HepG2 (cell line): ENCODE data around the gene MICOS13. TPM values are rescaled to one million over a fixed set of nuclear protein-coding genes. Genes with fewer than 3 reads are reported as not detected.

ENCODE experiments used
- BHLHE40 ChIP-seq: IDR thresholded peaks from 2 replicates; pipeline ENCODE4 v1.6.1; 2011; ENCODE audit warnings: low read length, improper control_type of control experiment
- CTCF ChIP-seq: sonication (generic); formaldehyde crosslinking; IDR thresholded peaks from 2 replicates; pipeline ENCODE4 v1.5.0; 2020; ENCODE audit warnings: mild to moderate bottlenecking, missing genetic modification reagents, moderate library complexity
- FIP1L1 ChIP-seq: fragments of 200-400 bp; formaldehyde crosslinking; IDR thresholded peaks from 2 replicates; pipeline ENCODE4 v1.6.1; 2018; ENCODE audit warnings: low read depth, mild to moderate bottlenecking, low read length, moderate library complexity, borderline replicate concordance; ENCODE audit not compliant: insufficient read depth
- FOXJ3 ChIP-seq: sonication (generic); formaldehyde crosslinking; IDR thresholded peaks from 2 replicates; pipeline ENCODE4 v1.4.0; 2020; ENCODE audit warnings: missing genetic modification reagents, mild to moderate bottlenecking, borderline replicate concordance
- HNRNPLL ChIP-seq: fragments of 200-400 bp; formaldehyde crosslinking; IDR thresholded peaks from 2 replicates; pipeline ENCODE4 v1.6.1; 2017; ENCODE audit warnings: mild to moderate bottlenecking, low read depth, low read length; ENCODE audit not compliant: poor library complexity, severe bottlenecking
- HOXA7 ChIP-seq: sonication (generic); formaldehyde crosslinking; IDR thresholded peaks from 2 replicates; pipeline ENCODE4 v1.8.1; 2022; ENCODE audit warnings: mild to moderate bottlenecking, missing genetic modification reagents, moderate library complexity
- MEIS2 ChIP-seq: sonication (generic); formaldehyde crosslinking; IDR thresholded peaks from 2 replicates; pipeline ENCODE4 v1.9.0; 2021; ENCODE audit warnings: mild to moderate bottlenecking, missing genetic modification reagents
- NFIC ChIP-seq: IDR thresholded peaks from 2 replicates; pipeline ENCODE4 v1.6.1; 2012; ENCODE audit warnings: mild to moderate bottlenecking, low read length, inconsistent platforms
- POGZ ChIP-seq: sonication (generic); formaldehyde crosslinking; IDR thresholded peaks from 2 replicates; pipeline ENCODE4 v1.4.0; 2020; ENCODE audit warnings: mild to moderate bottlenecking, missing genetic modification reagents
- RCOR2 ChIP-seq: IDR thresholded peaks from 2 replicates; pipeline ENCODE4 v1.6.1; 2016; ENCODE audit warnings: missing biosample characterization, missing genetic modification reagents
- RFXAP ChIP-seq: sonication (generic); formaldehyde crosslinking; IDR thresholded peaks from 2 replicates; pipeline ENCODE4 v1.4.0; 2020; ENCODE audit warnings: missing genetic modification reagents, borderline replicate concordance
- SALL1 ChIP-seq: sonication (generic); formaldehyde crosslinking; IDR thresholded peaks from 2 replicates; pipeline ENCODE4 v1.8.0; 2022; ENCODE audit warnings: mild to moderate bottlenecking, missing genetic modification reagents
- ZBTB2 ChIP-seq: sonication (generic); formaldehyde crosslinking; IDR thresholded peaks from 2 replicates; pipeline ENCODE4 v1.8.0; 2022; ENCODE audit warnings: low read depth, missing genetic modification reagents
- ZFP90 ChIP-seq: sonication (generic); formaldehyde crosslinking; IDR thresholded peaks from 2 replicates; pipeline ENCODE4 v1.8.0; 2022; ENCODE audit warnings: missing genetic modification reagents, mild to moderate bottlenecking, inconsistent platforms, borderline replicate concordance
- ZFX ChIP-seq: sonication (generic); formaldehyde crosslinking; IDR thresholded peaks from 2 replicates; pipeline ENCODE4 v1.4.0; 2020; ENCODE audit warnings: mild to moderate bottlenecking, low read depth, missing genetic modification reagents, moderate library complexity
- ZMYM4 ChIP-seq: sonication (generic); formaldehyde crosslinking; IDR thresholded peaks from 2 replicates; pipeline ENCODE4 v1.8.1; 2023; ENCODE audit warnings: mild to moderate bottlenecking, missing genetic modification reagents
- ZNF350 ChIP-seq: sonication (generic); formaldehyde crosslinking; IDR thresholded peaks from 2 replicates; pipeline ENCODE4 v1.4.0; 2020; ENCODE audit warnings: mild to moderate bottlenecking, low read depth, missing genetic modification reagents, borderline replicate concordance
- ZNF512B ChIP-seq: sonication (generic); formaldehyde crosslinking; IDR thresholded peaks from 2 replicates; pipeline ENCODE4 v1.5.1; 2020; ENCODE audit warnings: missing genetic modification reagents, mild to moderate bottlenecking, borderline replicate concordance
- ZNF800 ChIP-seq: sonication (generic); formaldehyde crosslinking; IDR thresholded peaks from 2 replicates; pipeline ENCODE4 v1.4.0; 2020; ENCODE audit warnings: missing genetic modification reagents
- ZSCAN21 ChIP-seq: sonication (generic); formaldehyde crosslinking; IDR thresholded peaks from 2 replicates; pipeline ENCODE4 v1.8.0; 2022; ENCODE audit warnings: mild to moderate bottlenecking, missing genetic modification reagents, moderate library complexity, borderline replicate concordance
- polyA plus RNA-seq, 8 experiments: library from polyadenylated mRNA; depleted of rRNA in 3 of 8; stranded (reverse) in 7 of 8; unstranded in 1 of 8; fragments of >200 nt; fragmentation: Illumina TruSeq in 4 of 8; extraction: Trizol in 4 of 8; gene quantifications; 2 replicates each; pipeline versions ENCODE4 v1.2.1 to v1.2.3, GENCODE V29; 2011 to 2016; ENCODE audit warnings: low read depth in 4 of 8, missing spikeins in 1 of 8, mixed read lengths in 1 of 8; ENCODE audit not compliant: insufficient read depth in 1 of 8
- total RNA-seq, 5 experiments: library from RNA; depleted of rRNA; stranded (reverse); fragments of >200 nt; fragmentation: Illumina TruSeq; extraction: Trizol; gene quantifications; 2 replicates each; pipeline ENCODE4 v1.2.3, GENCODE V29; 2016; ENCODE audit warnings: low read depth in 1 of 5

Gene MICOS13
- total and polyA plus RNA-seq, 2 of the 13 experiments (the other 11 are each of a cell fraction or from before 2014, with no cell fraction given), result 28.8 to 35.4 TPM

- TF ChIP-seq ZBTB2 (CRISPR knock-in tag), result 0 out of 2 replicates have a peak, but pooled peaks have one; percentile 28
- 0 out of 2 replicates have a peak, but pooled peaks have one; percentile 32 for TF ChIP-seq ZNF800 (CRISPR knock-in tag)
- peak; percentile 51; the same call in 1 of the 2 replicates for TF ChIP-seq BHLHE40
- TF ChIP-seq MEIS2 (CRISPR knock-in tag), result 0 out of 2 replicates have a peak, but pooled peaks have one; percentile 24
- TF ChIP-seq ZNF350, result 0 out of 2 replicates have a peak, but pooled peaks have one; percentile 32
- TF ChIP-seq SALL1 (CRISPR knock-in tag), result peak; percentile 51
- peak; percentile 57 for TF ChIP-seq ZFX
- no peak for TF ChIP-seq HOXA7 (CRISPR knock-in tag)
- peak; percentile 28; the same call in 1 of the 2 replicates for TF ChIP-seq ZSCAN21 (CRISPR knock-in tag)
- no peak; the same call in 1 of the 2 replicates for TF ChIP-seq ZFP90 (CRISPR knock-in tag)
- TF ChIP-seq ZMYM4, result 0 out of 2 replicates have a peak, but pooled peaks have one; percentile 20
- no peak for TF ChIP-seq ZNF512B (CRISPR knock-in tag)
- no peak for TF ChIP-seq RCOR2 (CRISPR knock-in tag)
- TF ChIP-seq HNRNPLL, result peak; percentile 62
- peak; percentile 99 for TF ChIP-seq CTCF (CRISPR knock-in tag)
- no peak for TF ChIP-seq FOXJ3 (CRISPR knock-in tag)
- peak; percentile 31; the same call in 1 of the 2 replicates for TF ChIP-seq POGZ (CRISPR knock-in tag)
- no peak for TF ChIP-seq NFIC
- no peak for TF ChIP-seq FIP1L1
- TF ChIP-seq RFXAP (CRISPR knock-in tag), result 0 out of 2 replicates have a peak, but pooled peaks have one; percentile 28
Measured at GRCh38 chr19:5686647-5687359, 6.5 kb upstream of the MICOS13 start (continued).
